GM12873 (cell line): ENCODE results near the gene SMG9.

Experiments used
- CTCF ChIP-seq: IDR thresholded peaks from 2 replicates; pipeline ENCODE4 v1.5.1; 2012; ENCODE audit warnings: low read depth, mild to moderate bottlenecking, moderate library complexity, low read length, control low read depth; ENCODE audit not compliant: insufficient read depth; ENCODE audit errors: missing control alignments

The SMG9 gene

GRCh38 chr19:43778651-43779050, 23.9 kb upstream of the SMG9 start:
- no peak for TF ChIP-seq CTCF

GRCh38 chr19:43777163-43777695, 22.5 kb upstream of the SMG9 start:
- TF ChIP-seq CTCF: no peak

- TF ChIP-seq CTCF: no peak
These were observed 21.5 kb upstream of the SMG9 start for GRCh38 chr19:43776286-43776685.

GRCh38 chr19:43775299-43775890, 20.6 kb upstream of the SMG9 start:
- TF ChIP-seq CTCF: no peak

GRCh38 chr19:43774103-43774939, 19.6 kb upstream of the SMG9 start:
- no peak for TF ChIP-seq CTCF

GRCh38 chr19:43773725-43774102, 19.0 kb upstream of the SMG9 start:
- no peak for TF ChIP-seq CTCF

GRCh38 chr19:43769256-43769655, 14.5 kb upstream of the SMG9 start:
- TF ChIP-seq CTCF: no peak
